WI38 (cell line): ENCODE measurements around the gene TRAIP.

Experiments used
- H3K4me3 ChIP-seq: 2 replicates; pipeline ENCODE4 v1.5.1; 2011; ENCODE audit warnings: low read depth, mild to moderate bottlenecking, control low read depth, low read length
- TF ChIP-seq, protein P1 (sequence below): IDR thresholded peaks from 2 replicates; pipeline ENCODE4 v1.5.1; 2012; ENCODE audit warnings: low read depth, mild to moderate bottlenecking, control low read depth, low read length

Gene TRAIP

DNA sequence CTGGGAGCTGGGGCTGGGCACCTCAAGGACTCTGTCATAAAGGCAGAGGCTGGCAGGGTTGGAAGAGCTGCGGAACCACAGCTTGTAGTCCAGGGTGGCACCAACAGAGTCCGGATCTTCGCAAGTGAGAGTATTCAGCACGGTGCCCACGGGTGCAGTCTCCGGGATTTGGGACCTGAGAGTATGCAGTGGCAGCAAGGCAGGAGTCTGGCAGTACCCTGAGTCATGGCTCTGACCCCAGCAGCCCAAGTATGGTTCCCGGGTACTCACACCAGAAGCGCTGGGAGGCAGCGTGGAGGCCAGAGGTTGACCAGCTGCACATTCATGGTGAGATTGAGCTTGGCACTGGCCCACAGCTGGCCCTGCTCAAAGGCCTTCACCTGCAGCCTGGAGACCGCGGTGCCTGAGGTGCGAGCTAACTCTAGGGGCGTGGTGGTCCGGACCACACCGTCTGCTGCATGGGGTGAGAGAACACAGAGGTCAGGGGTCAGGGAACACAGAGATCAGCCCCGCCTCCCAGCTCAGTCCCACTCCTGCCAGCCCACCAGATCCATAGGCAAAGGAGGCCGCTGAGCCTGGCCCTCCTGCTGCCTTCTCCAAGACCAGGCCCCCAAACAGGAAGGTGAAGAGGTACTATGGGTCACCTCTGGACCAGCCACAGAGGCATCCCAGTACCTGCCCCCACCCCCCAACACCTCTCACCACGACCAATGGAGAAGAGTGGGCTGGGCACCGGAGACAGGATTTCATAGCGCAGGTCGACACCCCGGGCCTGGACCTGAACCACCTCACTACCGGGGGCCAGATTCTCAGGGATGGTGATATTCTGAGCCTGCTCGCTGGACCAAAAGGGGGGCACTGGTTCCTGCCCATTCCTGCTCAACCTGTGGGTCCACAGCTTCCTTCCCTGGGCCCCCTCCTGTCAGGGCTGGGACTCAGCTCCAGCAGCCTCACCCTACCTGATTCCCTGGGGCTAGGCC lies 61.1 kb downstream of the TRAIP start:
- TF ChIP-seq, protein P1, sequence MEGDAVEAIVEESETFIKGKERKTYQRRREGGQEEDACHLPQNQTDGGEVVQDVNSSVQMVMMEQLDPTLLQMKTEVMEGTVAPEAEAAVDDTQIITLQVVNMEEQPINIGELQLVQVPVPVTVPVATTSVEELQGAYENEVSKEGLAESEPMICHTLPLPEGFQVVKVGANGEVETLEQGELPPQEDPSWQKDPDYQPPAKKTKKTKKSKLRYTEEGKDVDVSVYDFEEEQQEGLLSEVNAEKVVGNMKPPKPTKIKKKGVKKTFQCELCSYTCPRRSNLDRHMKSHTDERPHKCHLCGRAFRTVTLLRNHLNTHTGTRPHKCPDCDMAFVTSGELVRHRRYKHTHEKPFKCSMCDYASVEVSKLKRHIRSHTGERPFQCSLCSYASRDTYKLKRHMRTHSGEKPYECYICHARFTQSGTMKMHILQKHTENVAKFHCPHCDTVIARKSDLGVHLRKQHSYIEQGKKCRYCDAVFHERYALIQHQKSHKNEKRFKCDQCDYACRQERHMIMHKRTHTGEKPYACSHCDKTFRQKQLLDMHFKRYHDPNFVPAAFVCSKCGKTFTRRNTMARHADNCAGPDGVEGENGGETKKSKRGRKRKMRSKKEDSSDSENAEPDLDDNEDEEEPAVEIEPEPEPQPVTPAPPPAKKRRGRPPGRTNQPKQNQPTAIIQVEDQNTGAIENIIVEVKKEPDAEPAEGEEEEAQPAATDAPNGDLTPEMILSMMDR, result no peak
- no peak overlapping the region for H3K4me3 ChIP-seq

DNA sequence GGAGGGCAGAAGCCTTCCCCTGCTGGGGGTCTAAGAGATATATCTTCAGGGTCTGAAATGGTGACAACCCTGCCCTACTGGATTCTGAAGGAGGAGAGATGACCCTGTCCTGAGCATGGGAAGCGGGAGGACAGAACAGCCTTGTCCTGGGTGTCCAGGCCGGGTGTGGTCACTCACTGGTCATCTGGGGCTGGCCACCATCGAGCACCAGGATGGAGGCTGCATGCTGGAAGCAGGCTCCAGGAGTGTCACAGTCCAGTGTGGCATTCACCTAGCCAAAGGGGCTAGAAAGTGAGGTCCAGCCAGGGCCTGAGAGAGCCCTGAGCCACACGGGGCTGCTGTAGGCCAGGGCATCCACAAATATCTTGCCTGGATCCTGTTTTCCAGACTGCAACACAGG lies 61.9 kb downstream of the TRAIP start:
- TF ChIP-seq, protein P1, result no peak
- no peak overlapping the region for H3K4me3 ChIP-seq

DNA sequence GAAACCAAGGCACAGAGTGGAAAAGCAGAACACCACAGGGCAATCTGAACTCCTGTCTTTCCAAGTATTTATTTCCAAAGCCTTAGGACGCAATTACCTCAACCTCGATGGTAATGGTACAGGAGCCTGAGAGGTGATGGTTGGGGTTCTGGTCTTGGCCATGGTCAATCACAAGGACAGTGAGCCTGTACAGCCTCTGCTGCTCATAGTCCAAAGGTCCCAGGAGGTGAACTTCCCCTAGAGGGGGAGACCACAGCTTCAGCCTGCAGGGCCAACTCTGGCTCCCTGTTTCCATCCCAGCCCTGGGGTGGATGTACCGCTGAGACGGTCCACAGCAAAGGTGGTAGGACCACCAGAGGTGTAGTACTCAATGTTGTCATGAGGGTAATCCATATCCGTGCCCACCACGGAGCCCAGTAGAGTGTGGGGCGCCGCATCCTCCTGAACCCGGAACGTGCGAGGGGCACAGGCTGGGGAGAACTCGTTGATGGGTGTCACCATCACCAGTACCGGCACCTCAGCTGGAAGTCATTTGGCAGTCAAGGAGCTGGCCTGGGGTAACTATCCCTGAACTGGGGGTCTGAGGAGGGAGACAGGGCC lies 62.8 kb downstream of the TRAIP start:
- TF ChIP-seq, protein P1, result no peak
- H3K4me3 ChIP-seq, result no peak overlapping the region

DNA sequence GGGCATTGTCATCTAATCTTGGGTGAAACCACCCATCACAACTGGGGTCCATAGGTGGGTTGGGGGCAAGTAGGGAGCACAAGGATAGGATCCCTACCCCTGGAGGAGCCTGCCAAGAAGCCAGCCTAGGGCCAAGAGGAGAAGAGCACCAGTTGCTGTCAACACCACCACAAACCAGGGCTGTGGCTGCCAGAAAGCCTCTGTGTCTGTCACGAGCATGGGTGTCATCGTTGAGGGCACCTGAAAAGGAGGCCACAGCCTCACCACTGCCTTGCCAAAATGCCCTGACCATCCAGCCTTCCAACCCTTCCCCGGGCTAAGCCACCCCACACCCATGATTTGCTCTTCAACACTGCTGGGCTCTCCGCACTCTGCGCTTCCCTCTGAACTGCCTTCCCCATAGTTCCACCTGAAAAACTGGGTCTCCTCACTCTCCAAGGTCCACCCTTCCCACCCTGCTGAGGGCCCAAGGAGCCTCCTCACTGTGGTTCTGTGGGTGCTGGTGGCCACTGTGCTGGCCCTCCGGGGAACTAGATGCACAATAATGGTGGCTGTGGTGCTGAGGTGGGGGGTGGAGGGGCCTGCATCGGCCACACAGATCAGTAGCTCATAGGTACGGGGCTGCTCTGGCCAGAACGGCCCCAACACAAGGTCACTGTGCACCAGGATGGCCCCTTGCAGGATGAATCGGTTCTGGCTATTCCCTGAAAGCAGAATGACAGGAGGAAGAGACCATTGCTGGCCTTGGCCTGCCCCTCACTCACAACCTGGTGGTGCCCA lies 63.8 kb downstream of the TRAIP start:
- TF ChIP-seq, protein P1, result no peak
- H3K4me3 ChIP-seq, result no peak overlapping the region

DNA sequence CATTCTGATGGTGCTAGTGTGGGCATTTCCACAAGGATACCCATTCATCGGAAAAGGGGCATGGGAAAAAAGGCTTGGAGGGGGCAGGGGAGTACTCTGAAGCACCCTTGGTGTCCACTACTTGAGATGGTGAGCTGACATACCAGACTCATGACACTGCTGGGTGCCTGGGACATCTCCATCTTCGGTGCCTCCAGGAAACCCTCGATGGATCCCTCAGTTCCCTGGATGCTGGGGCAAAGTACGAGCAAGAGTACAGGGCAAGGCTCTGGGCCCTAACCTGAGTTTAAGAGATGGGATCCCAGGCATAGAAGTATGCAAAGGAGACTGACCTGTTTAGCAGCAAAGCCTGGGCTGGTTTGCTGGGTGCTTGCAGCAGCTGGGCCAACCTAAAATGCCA lies 64.8 kb downstream of the TRAIP start:
- H3K4me3 ChIP-seq, result no peak overlapping the region
- TF ChIP-seq, protein P1, result no peak

DNA sequence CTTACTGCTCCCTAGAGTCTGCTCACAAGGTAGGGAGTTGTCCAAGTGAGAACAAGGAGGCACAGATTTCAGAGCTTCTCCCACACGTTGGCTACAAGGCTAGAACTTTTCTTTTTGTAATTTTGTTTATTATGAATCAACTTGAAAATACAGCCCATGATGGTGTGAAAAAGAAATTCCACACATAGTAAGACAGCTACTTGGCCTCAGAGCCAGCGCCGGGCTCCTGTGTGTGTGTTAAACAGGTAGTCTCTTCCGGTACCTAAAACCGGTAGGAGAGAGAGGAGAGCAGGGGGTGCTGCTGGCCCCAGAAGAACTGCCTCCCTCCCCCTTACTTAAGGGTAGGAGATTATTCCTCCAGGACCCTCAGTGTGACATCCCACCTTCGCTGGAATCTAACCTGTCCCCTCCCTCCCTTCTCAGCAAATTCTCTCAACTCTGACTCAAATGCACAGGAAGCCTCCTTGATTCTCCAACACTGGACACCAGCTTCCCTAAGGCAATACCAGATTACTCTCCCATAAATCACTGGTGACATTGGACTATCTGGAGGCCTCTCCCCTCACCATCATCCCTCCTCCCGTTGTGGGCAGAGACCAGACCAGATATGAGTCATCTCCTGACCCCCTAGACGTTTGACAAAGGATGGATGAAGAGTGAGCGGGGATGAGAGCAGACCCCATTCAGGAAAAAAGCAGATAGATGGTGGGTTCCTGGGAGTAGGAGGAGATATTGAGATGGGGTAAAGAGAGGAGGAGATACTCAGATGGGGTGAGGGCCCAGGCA lies 65.5 kb downstream of the TRAIP start:
- TF ChIP-seq, protein P1, result no peak
- H3K4me3 ChIP-seq, result no peak overlapping the region
